Measurements from ENCODE around the gene CCL18.
"Not testable (repeated sequence)": the region's sequence is repeated elsewhere in the genome, so short reads cannot be mapped to it uniquely, and the experiment has no call there.

The CCL18 gene, protein sequence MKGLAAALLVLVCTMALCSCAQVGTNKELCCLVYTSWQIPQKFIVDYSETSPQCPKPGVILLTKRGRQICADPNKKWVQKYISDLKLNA

DNA sequence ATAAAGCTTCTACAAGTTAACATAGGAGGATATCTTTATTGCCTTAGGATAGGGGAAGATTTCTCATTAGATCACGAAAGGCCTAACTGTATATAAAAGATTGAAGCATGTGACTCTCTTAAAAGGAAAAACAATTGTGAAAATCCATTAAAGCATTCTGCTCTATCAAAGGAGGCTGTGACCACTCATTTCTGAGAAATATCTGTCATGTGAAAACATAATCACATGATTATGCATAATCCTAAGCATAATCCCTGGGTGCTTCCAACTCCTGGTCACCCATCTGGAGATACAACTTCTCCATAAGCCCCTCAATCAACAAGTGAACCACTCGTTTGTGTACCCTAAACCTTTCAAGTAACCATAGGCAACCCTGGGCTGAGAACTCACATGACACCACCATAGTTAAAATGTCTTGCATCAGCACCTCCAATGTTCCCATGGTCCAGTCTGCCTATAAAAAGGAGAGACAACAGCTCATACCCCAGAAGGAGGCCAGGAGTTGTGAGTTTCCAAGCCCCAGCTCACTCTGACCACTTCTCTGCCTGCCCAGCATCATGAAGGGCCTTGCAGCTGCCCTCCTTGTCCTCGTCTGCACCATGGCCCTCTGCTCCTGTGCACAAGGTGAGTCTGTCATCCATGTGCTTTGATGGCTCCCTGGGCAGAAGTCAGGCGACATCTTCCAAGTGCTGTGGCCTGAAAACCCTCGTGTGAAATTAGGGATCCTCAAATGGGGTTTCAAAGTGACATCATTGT lies at the start of gene CCL18:
Gene CCL18 (plus strand): TSS at position 487 of the 756 bp plus-strand sequence. CDS start 71 bp downstream, at position 558.
- in situ Hi-C loops (cut with MboI; ENCODE audit: low sequenced_read_pairs) = no loop called here

- in situ Hi-C loops (cut with MboI; ENCODE audit: low sequenced_read_pairs) = no loop called here
Measured at GRCh38 chr17:36014946-36015345, 49.1 kb upstream of the CCL18 start.

DNA sequence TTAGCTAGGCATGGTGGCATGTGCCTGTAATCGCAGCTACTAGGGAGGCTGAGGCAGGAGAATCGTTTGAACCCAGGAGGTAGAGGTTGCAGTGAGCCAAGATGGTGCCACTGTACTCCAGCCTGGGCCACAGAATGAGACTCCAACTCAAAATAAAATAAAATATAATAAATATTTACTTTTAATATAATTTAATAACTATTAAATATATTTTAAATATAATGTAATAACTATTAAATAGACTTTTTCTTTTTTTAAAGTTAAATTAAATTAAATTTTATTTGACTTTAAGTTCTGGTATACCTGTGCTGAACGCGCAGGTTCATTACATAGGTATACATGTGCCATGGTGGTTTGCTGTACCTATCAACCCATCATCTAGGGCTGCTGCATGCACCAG lies 48.2 kb upstream of the CCL18 start:
- in situ Hi-C loops (cut with MboI; ENCODE audit: low sequenced_read_pairs) = not testable (repeated sequence)

DNA sequence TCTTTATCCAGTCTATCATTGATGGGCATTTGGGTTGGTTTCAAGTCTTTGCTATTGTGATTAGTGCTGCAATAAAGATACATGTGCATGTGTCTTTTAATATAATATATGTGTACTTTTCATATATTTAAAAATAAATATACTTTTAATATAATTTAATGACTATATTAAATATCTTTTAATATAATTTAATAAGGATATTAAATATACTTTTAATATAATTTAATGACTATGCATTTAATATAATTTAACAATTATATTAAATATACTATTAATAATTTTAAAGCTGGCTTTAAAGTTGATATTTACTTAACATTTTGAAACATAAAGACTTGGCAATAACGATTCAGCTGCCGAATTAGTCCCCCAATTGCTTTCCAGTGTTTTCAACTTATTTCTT lies 47.5 kb upstream of the CCL18 start:
- in situ Hi-C loops (cut with MboI; ENCODE audit: low sequenced_read_pairs) = no loop called here

- in situ Hi-C loops (cut with MboI; ENCODE audit: low sequenced_read_pairs) = no loop called here
Measured at GRCh38 chr17:36017799-36018198, 46.3 kb upstream of the CCL18 start, which contains the start of gene CCL23. Gene CCL23 (minus strand): TSS chr17:36017972. CDS start chr17:36017897, 75 bp downstream.

- in situ Hi-C loops (cut with MboI; ENCODE audit: low sequenced_read_pairs) = no loop called here
Measured at GRCh38 chr17:36019423-36019822, 44.6 kb upstream of the CCL18 start.

DNA sequence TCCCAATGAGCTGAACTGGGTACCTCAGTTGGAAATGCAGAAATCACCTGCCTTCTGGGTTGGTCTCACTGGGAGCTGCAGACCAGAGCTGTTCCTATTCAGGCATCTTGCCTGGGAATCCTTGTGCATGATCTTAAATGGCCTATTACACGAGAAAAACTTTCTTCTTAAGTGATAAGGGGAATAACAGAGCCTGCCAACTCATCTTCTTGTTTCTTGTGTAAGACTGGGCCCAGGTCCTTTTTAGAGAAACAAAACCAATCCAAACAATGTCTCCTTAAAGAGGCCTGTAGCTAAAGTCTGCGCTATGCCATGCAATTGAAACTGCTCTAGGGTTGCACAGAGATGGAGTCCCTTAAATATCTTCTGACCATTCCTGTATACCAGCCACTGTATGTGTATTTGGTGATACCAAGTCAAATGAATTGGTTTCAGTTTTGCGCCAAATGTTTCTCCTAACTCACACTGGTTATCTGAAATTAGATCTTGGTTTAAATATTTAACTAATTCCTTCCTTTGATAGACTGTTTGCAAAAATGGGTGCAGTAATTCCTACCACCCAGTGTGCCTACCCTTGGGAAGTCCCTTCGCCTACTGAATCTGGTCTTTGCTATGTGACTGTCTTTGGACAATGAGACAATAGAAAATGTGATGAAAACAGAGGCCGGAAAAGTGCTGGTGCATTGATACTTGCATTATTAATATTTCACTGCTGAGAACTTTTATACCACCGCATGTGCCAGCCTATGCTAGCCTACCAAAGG lies 39.8 kb upstream of the CCL18 start:
- in situ Hi-C loops (cut with MboI; ENCODE audit: low sequenced_read_pairs) = no loop called here

DNA sequence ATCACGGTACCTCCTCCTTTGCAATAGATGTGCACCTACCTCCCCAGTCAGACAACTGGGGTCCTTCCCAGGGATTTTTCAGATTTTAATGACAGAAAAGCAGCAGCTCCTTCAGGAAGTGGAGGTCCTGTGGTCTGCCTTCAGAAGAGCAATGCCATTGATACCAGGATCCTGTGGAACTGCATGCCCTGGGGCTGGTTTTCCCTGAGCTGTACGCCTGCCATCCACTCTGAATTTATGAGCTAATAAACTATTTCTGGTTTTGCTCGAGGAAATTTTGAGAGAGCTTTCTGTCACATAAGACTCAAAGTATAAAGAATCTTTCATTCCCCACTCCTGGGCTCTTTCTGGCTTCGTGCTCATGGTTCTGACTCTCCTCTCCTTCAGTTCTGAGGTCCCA lies 36.3 kb upstream of the CCL18 start:
- in situ Hi-C loops (cut with MboI; ENCODE audit: low sequenced_read_pairs) = no loop called here

DNA sequence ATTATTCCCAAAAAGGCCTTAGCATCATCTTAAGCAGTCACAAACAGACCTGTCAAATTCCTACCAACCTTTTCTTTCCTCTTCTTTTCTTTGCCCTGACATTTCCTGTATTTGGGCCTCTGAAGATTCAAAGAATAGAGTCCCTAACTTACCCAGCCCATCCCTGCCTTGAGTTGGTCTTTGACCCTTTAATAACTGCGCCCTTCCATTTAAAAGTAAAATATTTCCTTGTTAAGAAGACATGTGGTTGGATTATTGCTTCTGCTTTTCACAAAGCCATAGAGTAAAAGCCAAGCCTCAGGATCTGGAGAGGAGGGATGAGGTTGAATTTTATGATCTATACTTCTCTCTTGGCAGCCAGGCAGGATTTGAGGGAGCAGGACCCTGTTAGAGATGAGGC lies 33.1 kb upstream of the CCL18 start:
- in situ Hi-C loops (cut with MboI; ENCODE audit: low sequenced_read_pairs) = no loop called here

DNA sequence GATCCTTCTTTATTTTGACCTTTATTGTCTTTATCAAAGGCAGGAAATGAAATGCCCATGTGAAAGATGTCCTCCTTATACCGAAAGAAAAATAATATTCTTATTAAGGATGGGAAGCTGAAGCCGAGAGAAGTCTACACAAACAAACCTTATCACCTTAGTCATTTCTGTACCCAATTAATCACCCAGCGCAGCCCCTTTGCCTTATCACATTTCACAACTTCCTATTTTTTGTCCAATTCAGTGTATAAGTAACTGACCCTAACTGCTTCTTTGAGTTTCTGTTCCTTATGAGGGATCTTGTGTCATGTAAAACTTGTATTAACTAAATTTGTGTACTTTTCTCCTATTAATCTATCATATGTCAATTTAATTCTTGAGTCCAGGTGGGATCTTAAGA lies 29.9 kb upstream of the CCL18 start:
- in situ Hi-C loops (cut with MboI; ENCODE audit: low sequenced_read_pairs) = no loop called here

- in situ Hi-C loops (cut with MboI; ENCODE audit: low sequenced_read_pairs) = no loop called here
Measured at GRCh38 chr17:36036235-36036634, 27.8 kb upstream of the CCL18 start.

DNA sequence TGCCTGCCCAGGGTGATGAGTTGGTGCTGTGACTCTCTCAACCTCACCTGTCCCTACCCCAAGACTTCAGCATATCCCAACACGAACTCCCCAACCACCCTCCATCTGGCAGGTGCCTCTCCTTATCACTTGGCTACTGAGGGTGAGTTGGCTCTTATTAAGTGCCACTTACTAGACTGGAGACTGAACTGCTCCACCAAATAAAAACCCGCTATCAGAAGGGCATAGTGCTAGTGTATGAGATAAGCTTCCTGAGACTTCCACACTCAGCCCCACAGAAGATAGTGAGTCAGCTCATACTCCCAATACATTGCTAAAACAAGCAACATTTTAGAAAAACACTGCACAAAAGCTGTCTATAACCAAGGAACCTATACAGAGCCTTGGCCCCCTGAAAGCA lies 16.0 kb upstream of the CCL18 start:
- in situ Hi-C loops (cut with MboI; ENCODE audit: low sequenced_read_pairs) = no loop called here

DNA sequence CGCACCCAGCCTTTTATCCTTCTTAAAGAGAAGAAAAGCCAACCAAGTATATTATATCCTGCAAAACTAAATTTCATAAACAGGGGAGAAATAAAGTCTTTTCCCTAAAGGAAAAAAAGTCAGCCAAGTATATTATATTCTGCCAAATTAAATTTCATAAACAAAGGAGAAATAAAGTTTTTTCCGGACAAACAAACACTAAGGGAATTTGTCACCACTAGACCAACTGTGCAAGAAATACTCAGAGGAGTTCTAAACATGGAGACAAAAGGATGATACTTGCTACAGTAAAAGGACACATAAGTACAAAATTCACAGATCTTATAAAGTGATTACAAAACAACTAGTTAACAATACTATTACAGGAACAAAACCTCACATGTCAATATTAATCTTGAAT lies 14.4 kb upstream of the CCL18 start:
- in situ Hi-C loops (cut with MboI; ENCODE audit: low sequenced_read_pairs) = no loop called here

DNA sequence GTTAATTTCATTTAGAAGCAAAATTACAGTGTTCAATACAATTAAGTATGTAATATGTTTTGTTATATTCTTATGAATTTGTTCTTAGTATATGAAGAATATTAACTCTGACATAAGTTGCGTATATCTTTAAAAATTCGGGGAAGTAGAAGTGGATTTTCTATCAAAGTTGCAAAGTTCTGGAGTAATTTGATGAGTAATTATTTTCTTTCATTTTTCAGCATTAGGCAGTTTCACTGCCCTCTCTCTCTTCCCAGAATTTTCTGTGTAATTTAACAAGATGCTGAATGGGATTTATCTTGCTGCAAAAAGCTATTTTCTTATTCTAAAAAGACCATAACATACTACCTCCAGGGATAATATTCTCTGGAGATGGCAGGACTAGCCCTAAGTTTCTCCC lies 8.9 kb upstream of the CCL18 start:
- in situ Hi-C loops (cut with MboI; ENCODE audit: low sequenced_read_pairs) = no loop called here

GRCh38 chr17:36055921-36056520 lies 8.1 kb upstream of the CCL18 start:
- in situ Hi-C loops (cut with MboI; ENCODE audit: low sequenced_read_pairs) = no loop called here

GRCh38 chr17:36057911-36058310 lies 6.2 kb upstream of the CCL18 start:
- in situ Hi-C loops (cut with MboI; ENCODE audit: low sequenced_read_pairs) = no loop called here

DNA sequence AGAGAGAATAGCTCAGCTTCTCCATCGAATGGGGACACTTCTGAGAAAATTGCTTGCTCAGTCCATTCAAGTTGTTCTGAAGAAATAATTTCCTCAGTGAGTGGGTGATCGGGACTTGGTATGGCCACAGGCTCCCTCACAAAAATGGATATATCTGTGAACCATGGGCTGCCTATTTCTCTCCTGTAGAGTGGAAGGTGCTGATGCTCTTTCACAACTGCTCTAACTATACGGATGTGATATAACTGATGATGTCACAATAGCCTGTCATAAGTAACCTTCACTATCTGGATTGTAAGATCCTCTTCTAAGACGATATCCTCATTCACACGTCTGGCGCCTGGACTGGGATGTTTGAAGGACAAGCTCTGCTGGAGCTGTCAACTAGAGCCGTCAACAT lies 4.7 kb upstream of the CCL18 start:
- in situ Hi-C loops (cut with MboI; ENCODE audit: low sequenced_read_pairs) = no loop called here

DNA sequence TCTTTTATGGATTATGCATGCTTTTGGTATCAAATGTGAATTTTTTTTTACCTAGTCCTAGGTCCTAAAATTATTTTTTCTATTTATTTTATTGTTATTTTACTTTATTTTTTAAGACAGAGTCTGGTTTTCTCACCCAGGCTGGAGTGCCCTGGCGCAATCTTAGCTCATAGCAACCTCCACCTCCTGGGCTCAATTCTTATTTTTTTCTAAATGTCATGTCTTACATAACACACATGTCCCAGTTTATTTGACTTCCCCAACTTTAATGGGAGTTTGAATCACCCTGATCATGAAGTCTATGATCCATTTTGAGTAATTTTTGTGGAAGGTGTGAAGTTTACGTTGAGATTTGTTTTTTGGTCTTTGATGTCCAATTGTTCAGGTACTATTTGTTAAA lies 3.3 kb upstream of the CCL18 start:
- in situ Hi-C loops (cut with MboI; ENCODE audit: low sequenced_read_pairs) = no loop called here

GRCh38 chr17:36066365-36066985 lies 2.4 kb downstream of the CCL18 start:
- in situ Hi-C loops (cut with MboI; ENCODE audit: low sequenced_read_pairs) = no loop called here

DNA sequence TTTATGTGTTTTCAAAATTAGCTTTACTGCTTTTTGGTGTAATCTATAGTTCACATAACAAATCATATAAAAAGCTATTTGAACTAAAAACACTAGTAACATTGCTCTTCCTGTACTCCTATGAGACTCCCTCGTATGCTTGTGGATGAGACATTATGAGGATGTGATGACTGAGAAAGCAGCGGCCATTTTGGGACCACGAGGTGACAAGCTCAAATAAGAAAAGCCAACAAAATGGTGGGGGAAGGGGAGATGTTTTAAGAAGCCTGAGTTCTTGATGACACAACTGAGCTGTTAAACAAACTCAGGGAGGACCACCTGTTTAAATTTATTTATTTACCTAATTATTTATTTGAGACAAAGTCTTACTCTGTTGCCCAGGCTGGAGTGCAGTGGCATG lies 4.5 kb downstream of the CCL18 start:
- in situ Hi-C loops (cut with MboI; ENCODE audit: low sequenced_read_pairs) = no loop called here

GRCh38 chr17:36069136-36069535 lies 5.1 kb downstream of the CCL18 start:
- in situ Hi-C loops (cut with MboI; ENCODE audit: low sequenced_read_pairs) = no loop called here
